Ishikawa (cell line): Measurements from ENCODE around the gene SUFU.

ENCODE experiments used
- CEBPB ChIP-seq: IDR thresholded peaks from 2 replicates; pipeline ENCODE4 v1.6.1; 2012
- CREB1 ChIP-seq: IDR thresholded peaks from 2 replicates; pipeline ENCODE4 v1.6.1; 2012; ENCODE audit warnings: low read depth
- EGR1 ChIP-seq: IDR thresholded peaks from 2 replicates; pipeline ENCODE4 v1.6.1; 2012
- EP300 ChIP-seq: IDR thresholded peaks from 2 replicates; pipeline ENCODE4 v1.6.1; 2012; ENCODE audit warnings: borderline replicate concordance
- FOXM1 ChIP-seq: IDR thresholded peaks from 2 replicates; pipeline ENCODE4 v1.6.1; 2012; ENCODE audit warnings: low read depth, borderline replicate concordance
- RAD21 ChIP-seq: IDR thresholded peaks from 2 replicates; pipeline ENCODE4 v1.6.1; 2012; ENCODE audit warnings: low read depth
- TAF1 ChIP-seq: IDR thresholded peaks from 2 replicates; pipeline ENCODE4 v1.6.1; 2012; ENCODE audit warnings: low read depth, mild to moderate bottlenecking
- TF ChIP-seq, protein P1 (sequence below): IDR thresholded peaks from 2 replicates; pipeline ENCODE4 v1.6.1; 2012
- TF ChIP-seq, protein P2 (sequence below): IDR thresholded peaks from 2 replicates; pipeline ENCODE4 v1.6.1; 2012
- TF ChIP-seq, protein P3 (sequence below): IDR thresholded peaks from 2 replicates; pipeline ENCODE4 v1.6.1; 2012; ENCODE audit warnings: low read depth, mild to moderate bottlenecking

DNA sequence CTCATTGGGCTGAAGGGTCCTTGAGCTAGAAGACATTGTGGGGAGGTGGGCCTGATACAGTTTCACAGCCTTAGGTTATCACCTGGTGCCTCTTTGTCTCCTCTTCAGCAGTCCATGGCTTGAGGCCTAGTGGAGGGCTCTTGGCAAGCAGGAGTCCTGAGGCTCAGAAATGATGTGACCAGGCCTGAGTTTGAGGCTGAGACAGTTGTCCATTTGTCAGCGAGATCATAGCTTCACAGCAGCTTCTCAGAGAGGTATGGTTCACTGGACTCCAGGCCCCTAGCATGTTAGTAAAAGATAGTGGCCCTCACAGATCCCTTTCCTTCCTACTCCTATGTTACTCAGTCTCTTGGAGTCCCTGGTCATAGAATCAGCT, 19.1 kb downstream of the SUFU start:
- TF ChIP-seq, protein P1, sequence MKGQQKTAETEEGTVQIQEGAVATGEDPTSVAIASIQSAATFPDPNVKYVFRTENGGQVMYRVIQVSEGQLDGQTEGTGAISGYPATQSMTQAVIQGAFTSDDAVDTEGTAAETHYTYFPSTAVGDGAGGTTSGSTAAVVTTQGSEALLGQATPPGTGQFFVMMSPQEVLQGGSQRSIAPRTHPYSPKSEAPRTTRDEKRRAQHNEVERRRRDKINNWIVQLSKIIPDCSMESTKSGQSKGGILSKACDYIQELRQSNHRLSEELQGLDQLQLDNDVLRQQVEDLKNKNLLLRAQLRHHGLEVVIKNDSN, result no peak
- TF ChIP-seq CREB1 (no peak), TAF1 (no peak), CEBPB (no peak), FOXM1 (no peak), EP300 (no peak), RAD21 (no peak), EGR1 (no peak)
- TF ChIP-seq, protein P2, sequence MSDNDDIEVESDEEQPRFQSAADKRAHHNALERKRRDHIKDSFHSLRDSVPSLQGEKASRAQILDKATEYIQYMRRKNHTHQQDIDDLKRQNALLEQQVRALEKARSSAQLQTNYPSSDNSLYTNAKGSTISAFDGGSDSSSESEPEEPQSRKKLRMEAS, result no peak
- TF ChIP-seq, protein P3, sequence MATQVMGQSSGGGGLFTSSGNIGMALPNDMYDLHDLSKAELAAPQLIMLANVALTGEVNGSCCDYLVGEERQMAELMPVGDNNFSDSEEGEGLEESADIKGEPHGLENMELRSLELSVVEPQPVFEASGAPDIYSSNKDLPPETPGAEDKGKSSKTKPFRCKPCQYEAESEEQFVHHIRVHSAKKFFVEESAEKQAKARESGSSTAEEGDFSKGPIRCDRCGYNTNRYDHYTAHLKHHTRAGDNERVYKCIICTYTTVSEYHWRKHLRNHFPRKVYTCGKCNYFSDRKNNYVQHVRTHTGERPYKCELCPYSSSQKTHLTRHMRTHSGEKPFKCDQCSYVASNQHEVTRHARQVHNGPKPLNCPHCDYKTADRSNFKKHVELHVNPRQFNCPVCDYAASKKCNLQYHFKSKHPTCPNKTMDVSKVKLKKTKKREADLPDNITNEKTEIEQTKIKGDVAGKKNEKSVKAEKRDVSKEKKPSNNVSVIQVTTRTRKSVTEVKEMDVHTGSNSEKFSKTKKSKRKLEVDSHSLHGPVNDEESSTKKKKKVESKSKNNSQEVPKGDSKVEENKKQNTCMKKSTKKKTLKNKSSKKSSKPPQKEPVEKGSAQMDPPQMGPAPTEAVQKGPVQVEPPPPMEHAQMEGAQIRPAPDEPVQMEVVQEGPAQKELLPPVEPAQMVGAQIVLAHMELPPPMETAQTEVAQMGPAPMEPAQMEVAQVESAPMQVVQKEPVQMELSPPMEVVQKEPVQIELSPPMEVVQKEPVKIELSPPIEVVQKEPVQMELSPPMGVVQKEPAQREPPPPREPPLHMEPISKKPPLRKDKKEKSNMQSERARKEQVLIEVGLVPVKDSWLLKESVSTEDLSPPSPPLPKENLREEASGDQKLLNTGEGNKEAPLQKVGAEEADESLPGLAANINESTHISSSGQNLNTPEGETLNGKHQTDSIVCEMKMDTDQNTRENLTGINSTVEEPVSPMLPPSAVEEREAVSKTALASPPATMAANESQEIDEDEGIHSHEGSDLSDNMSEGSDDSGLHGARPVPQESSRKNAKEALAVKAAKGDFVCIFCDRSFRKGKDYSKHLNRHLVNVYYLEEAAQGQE, result no peak
